ENCODE data around the gene ACACA.

Gene ACACA

DNA sequence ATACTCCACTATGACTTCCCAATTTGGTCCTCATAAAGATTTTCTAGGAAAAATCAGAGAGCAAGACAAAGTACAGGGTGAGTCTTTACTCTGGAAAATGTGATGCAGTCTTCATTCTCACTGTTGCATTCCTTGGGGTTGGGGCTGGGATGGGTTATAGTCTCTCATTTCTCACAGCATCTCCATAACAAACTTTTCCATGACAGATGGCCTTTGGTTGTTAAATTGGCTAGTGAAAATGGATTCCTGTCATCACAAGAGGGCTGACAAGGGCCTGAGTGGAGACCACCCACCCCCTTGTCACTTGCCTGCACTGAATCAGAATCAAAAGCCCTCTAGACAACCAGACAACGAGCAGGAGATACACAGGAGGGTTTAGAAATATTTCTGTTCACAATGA is 283.2 kb downstream of the ACACA start:
- no peak for DNase-seq

- no peak for DNase-seq
These were observed 285.0 kb downstream of the ACACA start for GRCh38 chr17:37121616-37122015.

DNA sequence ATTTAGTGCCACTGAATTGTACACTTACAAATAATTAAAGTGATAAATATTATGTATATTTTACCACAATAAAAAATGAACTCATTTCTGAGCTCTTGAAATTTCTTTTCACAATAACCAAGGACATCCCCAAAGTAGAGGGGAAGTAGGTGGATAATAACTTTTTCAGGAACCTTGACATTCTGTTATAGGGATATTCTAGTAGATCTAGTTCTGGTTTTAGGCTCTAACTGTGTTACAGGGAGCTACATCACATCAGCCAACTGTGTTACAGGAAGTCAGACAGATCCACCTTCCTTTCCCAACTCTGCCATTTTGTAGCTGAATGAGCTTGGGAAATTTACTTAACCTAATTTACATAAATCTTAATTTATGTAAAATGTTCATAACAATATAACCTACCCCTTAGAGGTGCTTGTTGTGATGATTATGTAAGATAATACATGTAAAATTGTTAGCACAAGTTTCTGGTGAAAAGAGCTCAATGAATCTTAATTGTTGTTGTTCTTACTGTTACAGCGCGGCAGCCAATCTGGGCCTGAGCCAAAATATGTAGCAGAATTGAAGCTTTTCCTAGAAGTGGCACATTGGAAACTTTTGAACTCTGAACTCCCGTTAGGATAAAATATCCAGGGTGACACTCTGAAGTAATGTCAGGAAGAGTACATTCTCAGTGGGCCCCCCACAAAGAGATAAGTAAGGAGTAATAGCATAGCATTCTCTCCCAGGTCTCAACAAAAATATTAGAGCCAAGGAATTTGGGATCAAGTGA is 288.1 kb downstream of the ACACA start:
- DNase-seq = no peak

DNA sequence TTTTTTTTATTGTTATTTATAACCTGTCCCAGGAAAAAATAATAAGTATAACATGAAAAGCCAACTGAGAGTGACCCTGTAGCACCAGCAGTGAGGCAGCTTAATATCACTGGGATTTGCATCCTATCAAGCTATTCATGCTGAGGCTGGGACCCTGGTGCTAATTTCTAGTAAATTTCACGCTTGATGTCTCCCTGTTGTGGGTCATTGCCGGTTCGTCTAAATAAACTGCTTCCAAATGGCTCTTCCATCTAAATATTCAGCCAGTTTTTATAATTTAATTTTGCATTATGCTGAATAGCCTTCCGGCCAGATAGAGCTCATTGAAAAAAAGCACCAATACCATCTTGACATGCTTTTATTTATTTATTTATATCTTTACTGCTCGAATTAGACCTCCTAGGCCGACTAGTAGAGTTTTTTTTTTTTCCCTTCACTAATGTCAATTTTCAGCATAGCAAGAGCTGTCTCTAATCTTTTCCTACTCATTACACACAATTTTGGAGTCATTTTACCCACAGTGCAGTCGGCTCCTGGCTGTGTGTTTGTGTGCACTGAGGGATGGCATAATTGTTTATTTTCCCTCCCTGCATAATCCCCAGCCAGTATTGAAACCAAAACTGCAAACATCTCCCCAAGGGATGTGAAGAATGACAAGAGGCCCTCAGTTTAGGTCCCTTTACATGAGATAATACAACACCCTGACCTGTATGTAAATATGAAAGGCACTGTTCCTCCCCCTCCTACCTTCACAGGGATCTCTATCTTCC is 289.1 kb downstream of the ACACA start:
- DNase-seq = no peak

GRCh38 chr17:37116671-37117185 is 289.9 kb downstream of the ACACA start:
- DNase-seq = no peak

GRCh38 chr17:37111329-37111728 is 295.3 kb downstream of the ACACA start:
- no peak for DNase-seq

- DNase-seq = no peak
These were observed 295.9 kb downstream of the ACACA start for GRCh38 chr17:37110746-37111145.

- no peak for DNase-seq
These were observed 296.6 kb downstream of the ACACA start for GRCh38 chr17:37109731-37110710.

DNA sequence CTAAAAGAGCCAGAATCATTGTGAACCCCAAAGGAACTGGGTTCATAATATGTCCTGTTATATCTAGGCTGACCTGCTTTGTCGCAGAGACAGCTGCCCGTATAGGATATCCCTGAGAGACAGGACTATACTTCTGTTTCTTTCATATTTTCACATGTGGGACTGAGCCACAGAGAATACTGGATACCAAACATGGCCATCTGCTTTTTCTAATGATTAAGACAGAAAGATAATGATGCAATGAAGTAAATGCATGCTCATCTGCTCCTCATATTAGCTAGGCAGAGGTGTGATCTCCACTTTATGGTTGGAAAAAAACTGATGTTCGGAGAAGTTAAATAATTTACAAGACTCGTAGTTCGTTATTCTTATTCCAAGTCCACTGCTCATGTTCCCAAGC is 297.5 kb downstream of the ACACA start:
- no peak for DNase-seq

GRCh38 chr17:37107406-37108083 is 299.1 kb downstream of the ACACA start:
- DNase-seq = no peak

DNA sequence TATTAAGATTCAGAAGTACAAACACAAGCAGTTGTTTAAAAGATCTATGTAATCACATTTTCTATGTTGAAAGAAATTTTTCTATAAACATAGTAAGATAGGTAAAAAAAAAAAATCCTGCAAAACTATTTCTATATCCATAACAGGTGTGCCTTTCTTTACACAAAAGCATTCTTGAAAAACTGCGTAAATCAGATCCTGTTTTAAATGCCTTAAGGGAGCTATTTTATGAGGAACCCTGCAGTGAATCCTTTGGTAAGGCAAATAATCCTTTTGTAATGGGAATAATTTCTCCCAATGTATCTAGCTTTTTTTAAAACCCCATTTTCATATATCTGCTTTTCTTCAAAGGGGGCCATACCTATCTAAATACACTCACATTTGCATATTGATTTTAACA is 300.6 kb downstream of the ACACA start:
- DNase-seq = no peak

DNA sequence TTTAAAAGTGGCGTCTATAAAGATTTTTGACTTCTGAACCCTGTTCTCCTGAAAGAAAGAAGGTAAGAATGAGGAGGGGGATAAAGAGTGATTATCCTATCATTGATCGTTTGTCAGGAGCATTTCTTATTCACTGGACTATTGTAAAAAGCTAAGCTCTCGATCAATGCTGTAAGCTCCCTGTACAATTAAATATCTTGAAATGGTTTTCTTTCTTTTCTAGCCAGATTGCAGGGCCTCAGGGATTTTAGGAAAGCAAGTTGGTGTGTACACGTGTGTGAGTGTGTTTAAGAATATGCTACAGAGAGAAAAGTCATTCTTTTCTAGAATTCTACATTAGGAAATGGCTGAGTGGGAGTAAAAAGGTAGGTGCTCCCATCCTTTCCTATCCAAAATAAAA is 303.4 kb downstream of the ACACA start:
- no peak for DNase-seq

DNA sequence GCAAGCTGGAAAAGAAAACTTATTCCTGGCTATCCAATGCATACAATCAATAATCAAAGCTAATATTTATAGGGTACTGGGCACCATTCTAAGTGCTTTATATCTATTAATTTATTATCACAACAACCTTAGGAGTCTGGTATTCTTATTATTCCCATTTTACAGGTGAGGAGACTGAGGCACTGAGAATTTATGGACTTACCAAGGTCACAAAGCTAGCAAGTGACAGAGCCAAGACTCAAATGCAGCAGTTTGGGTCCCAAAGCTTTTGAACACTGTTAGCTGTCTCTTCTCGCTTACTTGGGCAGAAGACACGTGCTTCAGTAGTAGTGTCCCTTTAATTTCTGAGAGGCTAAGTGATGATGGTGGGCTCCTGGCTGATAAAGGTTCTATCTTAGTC is 305.3 kb downstream of the ACACA start:
- DNase-seq = no peak

- no peak for DNase-seq
These were observed 306.4 kb downstream of the ACACA start for GRCh38 chr17:37100231-37100630.

GRCh38 chr17:37098910-37099664 is 307.5 kb downstream of the ACACA start:
- DNase-seq = no peak

DNA sequence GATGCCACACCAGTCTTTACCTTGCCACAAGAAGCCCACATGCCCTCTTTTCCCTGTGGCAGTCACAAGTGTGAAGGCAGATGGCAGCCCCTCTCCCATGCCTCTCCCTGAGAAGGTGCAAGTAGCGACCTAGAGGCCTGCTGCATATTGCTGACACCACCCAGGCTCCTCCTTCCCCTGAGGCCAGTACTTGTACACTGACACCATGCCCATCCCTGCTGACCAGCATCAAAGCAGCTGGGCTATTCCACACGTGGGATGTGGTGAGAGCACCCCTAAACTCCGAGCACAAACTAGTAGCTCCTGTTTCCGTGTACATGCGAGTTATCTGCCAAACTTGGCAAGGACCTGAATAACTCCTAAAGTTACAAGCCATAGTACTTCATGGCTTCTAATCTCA is 308.5 kb downstream of the ACACA start:
- DNase-seq = no peak

DNA sequence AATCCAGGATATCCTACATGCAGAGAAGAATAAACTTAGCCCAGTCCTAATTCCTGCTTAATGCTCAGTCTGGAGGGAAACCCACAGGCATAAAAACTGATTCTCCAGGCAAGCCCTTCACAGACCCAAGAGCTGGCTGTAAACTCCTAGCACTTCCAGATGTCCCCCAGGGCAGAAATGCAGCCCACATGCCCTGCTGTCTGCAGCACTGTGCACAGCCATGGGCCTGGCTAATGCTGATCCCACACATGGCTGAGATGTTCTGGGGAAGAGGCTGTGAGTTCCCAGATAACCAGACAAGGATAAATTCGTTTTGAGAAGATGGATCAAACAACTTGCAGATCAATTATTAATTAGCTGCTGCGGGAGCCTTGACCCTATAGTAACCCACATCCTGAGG is 309.5 kb downstream of the ACACA start:
- DNase-seq = no peak

DNA sequence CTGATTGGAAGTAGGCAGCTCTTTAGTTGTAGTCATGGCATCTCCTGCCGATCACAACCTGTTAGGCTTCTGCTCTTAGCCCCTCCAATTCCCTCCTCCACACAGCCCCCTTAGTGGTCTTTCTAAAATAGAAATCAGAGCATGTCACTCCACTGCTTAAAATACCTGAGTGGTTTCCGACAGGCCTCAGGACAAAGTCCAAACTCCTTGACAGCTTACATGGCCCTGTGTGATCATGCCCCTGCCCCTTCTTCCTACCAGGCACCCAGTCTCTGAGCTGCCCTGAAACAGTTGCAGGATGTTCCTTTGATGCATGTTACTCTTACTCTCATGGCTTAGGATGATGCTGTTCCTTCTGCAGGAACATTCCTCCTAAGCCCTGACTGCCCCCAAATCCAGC is 310.6 kb downstream of the ACACA start:
- no peak for DNase-seq

- DNase-seq = no peak
These were observed 312.2 kb downstream of the ACACA start for GRCh38 chr17:37094391-37094790.

GRCh38 chr17:37092701-37093100 is 313.9 kb downstream of the ACACA start:
- DNase-seq = no peak

GRCh38 chr17:37092071-37092470 is 314.6 kb downstream of the ACACA start:
- DNase-seq = no peak

- DNase-seq = no peak
These were observed 315.7 kb downstream of the ACACA start for GRCh38 chr17:37090941-37091340.

All from activated CD4-positive, alpha-beta T cell treated with anti-CD3 and anti-CD28 coated beads, Interleukin-2, amount 50 U/mL, for 48 hours (primary cell).